PC-9 (cell line): Measurements from ENCODE around the gene GLT1D1.

Experiments
- CTCF ChIP-seq: fragments of 200-600 bp; sonication (generic); conservative IDR thresholded peaks from 2 replicates; pipeline ENCODE4 v1.6.1; 2017; ENCODE audit warnings: mixed run types, antibody characterized with exemption, mild to moderate bottlenecking, moderate library complexity
- EZH2 ChIP-seq: fragments of 200-600 bp; sonication (generic); IDR thresholded peaks from 2 replicates; pipeline ENCODE4 v1.8.0; 2017; ENCODE audit warnings: antibody characterized with exemption, low read depth

GRCh38 chr12:128853600-128854197 lies 421 bp downstream of the GLT1D1 start:
- TF ChIP-seq EZH2, result no peak
- TF ChIP-seq CTCF, result no peak
